LNCaP clone FGC (cell line): ENCODE measurements around the gene PRCC.

Experiments
- DNase-seq: peaks from one replicate; pipeline ENCODE4 v3.0.0-alpha.2; 2011; ENCODE audit warnings: low read depth
- H3K4me3 ChIP-seq: 2 replicates; pipeline ENCODE4 v1.5.1; 2011; ENCODE audit warnings: mild to moderate bottlenecking, low read depth, low read length, control low read depth
- TF ChIP-seq, protein P1 (sequence below): IDR thresholded peaks from 2 replicates; pipeline ENCODE4 v1.5.1; 2012; ENCODE audit warnings: mild to moderate bottlenecking; ENCODE audit not compliant: control insufficient read depth, insufficient read depth; ENCODE audit errors: extremely low read depth

Gene PRCC

DNA sequence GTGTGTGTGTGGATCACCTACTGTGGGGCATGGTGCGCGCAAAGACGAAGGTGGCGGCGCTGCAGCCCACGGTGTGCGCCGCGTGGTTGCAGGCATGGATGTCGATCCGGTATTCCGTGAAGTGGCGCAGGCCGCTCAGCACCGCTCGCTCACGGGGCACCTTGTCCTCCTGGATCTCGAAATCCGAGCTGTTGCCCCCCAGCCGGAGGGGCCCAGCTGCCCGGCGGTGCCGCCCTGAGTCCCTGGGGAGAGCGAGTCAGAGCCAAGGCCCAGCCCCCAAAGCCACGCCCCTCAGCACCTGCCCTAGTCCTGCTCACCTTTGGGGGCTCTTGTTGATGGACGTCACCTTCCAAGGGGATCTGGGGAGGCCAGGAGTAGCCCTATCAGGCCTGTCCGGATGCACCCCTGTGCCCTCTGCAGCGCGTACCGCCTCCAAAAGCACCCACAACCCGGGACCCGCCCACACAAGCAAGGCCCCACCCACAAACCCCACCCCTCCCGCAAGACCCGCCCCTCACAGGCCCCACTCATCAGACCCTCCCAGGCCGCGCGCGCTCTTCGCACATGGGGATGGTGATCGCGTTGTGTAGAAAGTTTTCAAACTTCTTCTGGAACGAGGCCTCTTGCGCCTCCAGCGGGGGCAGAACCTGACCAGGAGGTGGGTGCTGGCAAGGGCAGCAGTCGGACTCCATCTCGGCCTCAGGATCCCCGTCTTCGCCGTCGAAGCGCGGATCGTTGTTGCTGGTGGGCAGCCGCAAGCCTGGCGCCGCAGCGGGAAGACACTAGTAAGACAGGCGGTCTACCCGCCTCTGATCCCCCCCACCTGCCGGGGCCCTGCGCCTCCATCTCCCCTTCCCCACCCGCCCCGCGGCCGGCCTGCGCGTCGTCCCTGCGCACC, 78.0 kb downstream of the PRCC start:
- no peak overlapping the region for H3K4me3 ChIP-seq
- DNase-seq = no peak
- TF ChIP-seq, protein P1, sequence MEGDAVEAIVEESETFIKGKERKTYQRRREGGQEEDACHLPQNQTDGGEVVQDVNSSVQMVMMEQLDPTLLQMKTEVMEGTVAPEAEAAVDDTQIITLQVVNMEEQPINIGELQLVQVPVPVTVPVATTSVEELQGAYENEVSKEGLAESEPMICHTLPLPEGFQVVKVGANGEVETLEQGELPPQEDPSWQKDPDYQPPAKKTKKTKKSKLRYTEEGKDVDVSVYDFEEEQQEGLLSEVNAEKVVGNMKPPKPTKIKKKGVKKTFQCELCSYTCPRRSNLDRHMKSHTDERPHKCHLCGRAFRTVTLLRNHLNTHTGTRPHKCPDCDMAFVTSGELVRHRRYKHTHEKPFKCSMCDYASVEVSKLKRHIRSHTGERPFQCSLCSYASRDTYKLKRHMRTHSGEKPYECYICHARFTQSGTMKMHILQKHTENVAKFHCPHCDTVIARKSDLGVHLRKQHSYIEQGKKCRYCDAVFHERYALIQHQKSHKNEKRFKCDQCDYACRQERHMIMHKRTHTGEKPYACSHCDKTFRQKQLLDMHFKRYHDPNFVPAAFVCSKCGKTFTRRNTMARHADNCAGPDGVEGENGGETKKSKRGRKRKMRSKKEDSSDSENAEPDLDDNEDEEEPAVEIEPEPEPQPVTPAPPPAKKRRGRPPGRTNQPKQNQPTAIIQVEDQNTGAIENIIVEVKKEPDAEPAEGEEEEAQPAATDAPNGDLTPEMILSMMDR = no peak

DNA sequence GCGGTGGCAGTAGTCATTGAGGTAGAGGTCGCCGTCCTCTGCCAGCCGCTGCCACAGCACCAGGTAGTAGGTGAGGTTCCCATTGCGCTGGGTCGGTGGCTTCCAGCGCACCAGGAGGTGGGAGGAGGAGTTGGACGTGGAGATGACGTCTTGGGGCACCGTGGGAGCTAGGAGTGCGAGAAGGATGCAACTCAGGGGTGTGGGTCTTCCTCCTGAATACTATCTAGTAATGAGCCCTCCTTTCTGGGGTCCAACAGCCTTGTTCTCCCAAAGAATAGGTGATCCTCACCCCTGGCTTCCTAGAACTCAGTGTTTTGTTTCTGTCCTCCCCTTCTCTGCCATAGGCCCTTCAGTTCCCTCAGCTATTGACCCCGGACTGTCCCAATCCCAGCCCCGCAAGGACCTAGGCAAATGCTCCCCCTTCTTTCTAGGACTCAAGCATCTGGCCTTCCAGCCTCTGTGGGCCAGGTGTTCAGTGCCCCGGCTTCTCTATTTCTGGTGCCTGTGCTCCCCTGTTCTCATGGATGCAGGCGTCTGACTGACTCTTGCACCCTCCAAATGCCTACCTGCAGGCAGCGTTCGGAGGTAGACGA, 78.7 kb downstream of the PRCC start:
- DNase-seq = no peak
- no peak overlapping the region for H3K4me3 ChIP-seq
- TF ChIP-seq, protein P1 = no peak

DNA sequence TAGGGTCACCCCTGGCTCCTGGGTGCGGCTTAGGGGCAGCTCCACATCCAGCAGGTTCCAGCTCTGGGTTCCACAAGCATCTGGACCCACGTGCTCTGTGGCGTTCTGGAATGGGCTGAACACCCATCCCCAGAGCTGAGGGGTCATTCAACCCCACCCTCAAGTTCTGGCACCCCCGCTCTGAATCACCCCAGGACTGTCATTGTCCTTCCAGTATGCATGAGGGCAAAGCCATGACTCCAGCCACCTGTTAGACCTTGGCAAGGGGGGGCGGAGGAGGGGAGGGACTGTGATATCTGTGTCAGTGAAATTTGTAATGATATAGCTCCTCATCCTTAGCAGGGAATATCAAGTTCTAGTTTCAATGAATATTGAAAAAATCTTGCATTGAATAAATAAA, 79.3 kb downstream of the PRCC start:
- no peak overlapping the region for H3K4me3 ChIP-seq
- no peak for DNase-seq
- TF ChIP-seq, protein P1 = no peak

DNA sequence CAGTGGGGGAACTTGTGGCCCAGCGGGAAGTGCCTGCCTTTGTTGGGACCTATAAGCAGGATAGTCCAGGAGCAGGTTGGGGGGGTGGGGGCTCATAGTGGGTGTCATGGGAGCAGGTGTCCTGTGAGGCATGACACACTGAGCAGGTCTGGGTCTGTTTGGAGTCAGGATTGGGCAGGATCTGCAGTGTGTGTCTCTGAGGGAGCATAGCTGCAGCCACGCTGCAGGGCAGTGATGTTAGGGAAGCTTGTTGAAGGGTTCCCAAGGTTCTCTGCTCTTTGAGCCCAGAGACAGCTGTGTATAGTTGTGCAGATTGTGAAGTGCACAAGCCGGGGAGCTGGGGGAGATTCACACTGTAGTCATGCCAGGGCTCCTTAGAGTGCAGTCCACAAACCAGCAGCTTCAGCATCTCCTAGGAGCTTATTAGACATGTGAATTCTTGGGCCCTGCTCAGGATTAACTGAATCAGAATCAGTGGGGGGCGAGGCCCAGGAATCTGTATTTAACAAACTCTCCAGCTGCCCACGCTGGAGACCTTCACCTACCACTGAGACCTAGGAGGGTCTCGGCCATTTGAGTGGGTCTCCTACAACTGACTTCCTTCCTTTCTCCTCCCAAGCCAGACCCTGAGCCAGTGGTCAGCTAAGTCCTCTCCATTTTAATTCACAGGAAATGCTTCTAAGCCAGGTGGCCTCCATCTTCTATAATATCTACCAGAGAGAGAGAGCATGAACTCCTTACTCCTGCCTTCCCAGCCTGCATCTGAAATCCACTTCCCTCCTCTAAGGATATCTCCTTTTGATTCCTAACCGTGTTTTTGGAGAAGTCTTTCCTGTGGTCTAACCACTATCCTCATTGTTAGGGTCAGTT, 80.5 kb downstream of the PRCC start:
- TF ChIP-seq, protein P1 = no peak
- DNase-seq = no peak
- no peak overlapping the region for H3K4me3 ChIP-seq

DNA sequence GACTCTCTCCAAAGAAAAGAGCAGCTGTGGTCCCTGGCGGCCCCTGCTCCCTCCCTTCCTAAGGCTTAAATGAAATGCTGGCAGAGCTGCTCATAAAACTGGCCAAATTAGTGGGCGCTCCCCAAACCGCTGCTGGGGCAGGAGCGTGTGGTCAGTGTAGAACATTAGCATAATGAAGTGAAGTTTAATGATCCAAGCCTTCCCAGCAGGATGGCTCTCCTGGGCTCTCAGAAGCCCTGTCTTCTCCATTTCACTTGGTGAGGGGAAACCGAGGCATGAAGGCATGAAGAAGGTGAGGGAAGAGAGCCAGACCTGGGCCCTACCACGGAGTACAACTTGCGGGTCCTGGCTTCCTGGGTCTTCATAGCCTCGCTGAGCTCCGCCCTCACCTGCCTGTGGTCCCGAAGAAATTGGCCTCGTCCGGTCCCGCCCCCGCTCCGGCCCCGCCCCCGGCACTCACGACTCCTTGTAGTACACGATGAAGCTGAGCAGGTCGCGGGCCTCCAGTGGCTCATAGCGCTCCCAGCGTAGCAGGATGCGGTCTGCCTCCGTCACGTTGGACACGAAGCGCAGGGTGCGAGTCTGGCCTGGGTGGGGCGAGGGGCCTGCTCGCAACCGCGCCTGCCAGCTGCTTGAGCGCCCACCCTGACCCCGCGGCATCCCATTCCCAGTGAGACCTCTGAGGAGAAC, 81.3 kb downstream of the PRCC start:
- no peak for DNase-seq

DNA sequence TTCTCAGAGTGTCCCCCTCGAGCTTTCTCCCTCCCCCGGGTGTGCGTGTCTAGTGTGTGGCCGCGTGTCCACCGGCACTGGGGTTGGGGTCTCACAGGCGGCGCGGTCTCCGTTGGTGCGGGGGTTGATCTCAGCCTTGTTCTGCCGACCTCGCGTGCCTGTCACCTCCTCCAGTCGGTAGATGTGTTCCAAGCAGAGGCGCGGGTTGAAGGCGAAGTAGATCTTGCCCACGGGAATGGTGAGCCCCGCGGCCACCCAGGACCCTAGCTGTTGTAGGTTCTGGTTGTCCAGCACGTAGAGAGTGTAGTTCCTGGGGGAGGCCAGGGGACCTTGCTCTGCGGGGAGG, 81.8 kb downstream of the PRCC start:
- DNase-seq = no peak
- TF ChIP-seq, protein P1 = no peak
- H3K4me3 ChIP-seq = no peak overlapping the region

More for the DNA sequence above, 81.3 kb downstream of the PRCC start:
- TF ChIP-seq, protein P1 = no peak
- H3K4me3 ChIP-seq = no peak overlapping the region
